RWPE2 (cell line): ENCODE measurements around the gene SPOUT1.

ENCODE experiments used
- ATAC-seq: fragments of 200-7000 bp; cut with Tn5 transposase; 3 replicates; pipeline ENCODE4 v1.9.1; 2021; ENCODE audit warnings: low read depth
- DNase-seq: peaks from one replicate; pipeline ENCODE4 v3.0.0-alpha.2; 2020; ENCODE audit warnings: low spot score
- H3K27ac ChIP-seq: fragments of 450-650 bp; 2 replicates; pipeline ENCODE4 v1.5.1; 2017; ENCODE audit warnings: mild to moderate bottlenecking; ENCODE audit not compliant: poor library complexity, severe bottlenecking
- H3K27me3 ChIP-seq: fragments of 250-450 bp; sonication (Bioruptor Pico); 2 replicates; pipeline ENCODE4 v1.5.1; 2021; ENCODE audit warnings: mild to moderate bottlenecking, moderate library complexity; ENCODE audit not compliant: insufficient read depth, poor library complexity, severe bottlenecking
- H3K36me3 ChIP-seq: fragments of 250-450 bp; sonication (Bioruptor Pico); 2 replicates; pipeline ENCODE4 v1.5.1; 2020; ENCODE audit warnings: low read depth, mild to moderate bottlenecking, moderate library complexity
- H3K4me1 ChIP-seq: fragments of 250-450 bp; sonication (Bioruptor Pico); 2 replicates; pipeline ENCODE4 v1.5.1; 2021; ENCODE audit warnings: mild to moderate bottlenecking, moderate library complexity; ENCODE audit not compliant: insufficient read depth, poor library complexity, severe bottlenecking
- H3K4me3 ChIP-seq: fragments of 250-450 bp; sonication (Bioruptor Pico); 2 replicates; pipeline ENCODE4 v1.5.1; 2021; ENCODE audit warnings: mild to moderate bottlenecking, moderate library complexity; ENCODE audit not compliant: severe bottlenecking
- H3K9me3 ChIP-seq: fragments of 250-450 bp; sonication (Bioruptor Pico); 2 replicates; pipeline ENCODE4 v1.5.1; 2021; ENCODE audit warnings: mild to moderate bottlenecking, moderate library complexity; ENCODE audit not compliant: severe bottlenecking
- CTCF ChIP-seq: fragments of 450-650 bp; IDR thresholded peaks from one replicate; pipeline ENCODE4 v1.5.1; 2017; ENCODE audit warnings: mild to moderate bottlenecking, moderate library complexity; ENCODE audit not compliant: poor library complexity, severe bottlenecking

SPOUT1 gene

GRCh38 chr9:128841694-128842492 lies 12.3 kb upstream of the SPOUT1 start:
- ATAC-seq: no peak

DNA sequence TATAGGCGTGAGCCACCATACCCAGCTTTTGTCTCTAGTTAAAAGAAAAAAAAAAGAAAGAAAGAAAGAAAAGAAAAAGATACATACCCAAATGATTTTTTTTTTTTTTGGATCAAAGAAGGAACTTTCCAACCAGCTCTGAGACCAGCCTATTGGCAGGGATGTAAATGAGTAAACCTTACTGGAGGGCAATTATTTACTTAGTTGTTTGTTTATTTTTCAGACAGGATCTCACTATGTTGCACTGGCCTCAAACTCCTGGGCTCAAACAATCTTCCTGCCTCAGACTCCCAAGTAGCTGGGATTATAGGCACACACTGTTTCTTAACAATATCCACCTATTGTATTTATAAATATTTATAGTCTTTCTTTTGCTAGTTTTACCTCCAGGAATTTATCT lies 10.9 kb upstream of the SPOUT1 start:
- peaks cover 30% of the 10 kb centered on the region for H3K36me3 ChIP-seq
- TF ChIP-seq CTCF: no peak
- ATAC-seq (no peak), DNase-seq (no peak)
- H3K9me3 ChIP-seq: no peaks in the 10 kb centered on the region
- no peak overlapping the region for H3K27ac ChIP-seq
- no peak overlapping the region for H3K4me3 ChIP-seq
- H3K4me1 ChIP-seq: no peaks in the 10 kb centered on the region
- H3K27me3 ChIP-seq: no peaks in the 10 kb centered on the region

More at GRCh38 chr9:128841694-128842492, 12.3 kb upstream of the SPOUT1 start:
- Histone ChIP-seq H3K27ac (no peak overlapping the region), H3K9me3 (no peaks in the 10 kb centered on the region), H3K36me3 (peaks cover 26% of the 10 kb centered on the region), H3K27me3 (no peaks in the 10 kb centered on the region), H3K4me1 (no peaks in the 10 kb centered on the region), H3K4me3 (no peak overlapping the region)
- TF ChIP-seq CTCF: no peak
- DNase-seq: no peak

GRCh38 chr9:128838338-128838737 lies 8.7 kb upstream of the SPOUT1 start:
- DNase-seq (no peak), ATAC-seq (no peak)
- Histone ChIP-seq H3K4me1 (no peaks in the 10 kb centered on the region), H3K27ac (no peak overlapping the region), H3K4me3 (no peak overlapping the region), H3K9me3 (no peaks in the 10 kb centered on the region), H3K36me3 (peaks cover 39% of the 10 kb centered on the region), H3K27me3 (no peaks in the 10 kb centered on the region)
- no peak for TF ChIP-seq CTCF

DNA sequence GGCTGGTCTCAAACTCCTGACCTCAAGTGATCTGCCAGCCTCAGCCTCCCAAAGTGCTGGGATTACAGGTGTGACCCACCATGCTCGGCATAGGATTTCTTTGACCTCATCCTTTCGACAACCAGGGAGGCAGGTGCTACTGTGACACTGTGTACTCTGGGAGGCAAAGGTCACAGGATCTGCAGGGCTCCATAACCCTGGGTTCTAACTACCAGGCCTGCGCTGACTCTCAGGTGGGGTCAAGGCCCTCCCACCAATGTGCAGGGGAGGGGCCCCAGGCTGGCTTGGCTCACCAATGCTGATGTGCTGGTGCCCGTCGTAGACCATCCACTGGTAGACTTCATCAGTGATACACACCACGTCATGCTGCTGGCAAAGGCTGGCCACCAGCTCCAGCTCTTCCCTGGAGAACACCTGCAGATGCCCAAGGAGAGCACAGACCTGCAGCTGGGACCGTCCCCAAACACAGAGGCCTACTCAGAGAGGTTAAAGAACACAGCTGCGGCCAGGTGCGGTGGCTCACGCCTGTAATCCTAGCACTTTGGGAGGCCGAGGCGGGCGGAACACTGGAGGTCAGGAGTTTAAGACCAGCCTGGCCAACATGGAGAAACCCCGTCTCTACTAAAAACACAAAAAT lies 7.0 kb upstream of the SPOUT1 start:
- no peak for TF ChIP-seq CTCF
- Histone ChIP-seq H3K36me3 (peaks cover 41% of the 10 kb centered on the region), H3K4me1 (no peaks in the 10 kb centered on the region), H3K9me3 (no peaks in the 10 kb centered on the region), H3K27me3 (no peaks in the 10 kb centered on the region), H3K27ac (no peak overlapping the region), H3K4me3 (no peak overlapping the region)
- ATAC-seq (no peak), DNase-seq (no peak)
